HEK293 (cell line): Measurements from ENCODE around the gene BRCA2.

ENCODE experiments used
- CTCF ChIA-PET: fragments of 350-600 bp; formaldehyde crosslinking; extraction: SDS; loops from one replicate; lab custom pipeline; 2021; ENCODE audit warnings: antibody characterized with exemption; lab: Yijun Ruan, JAX
- POLR2A ChIA-PET: fragments of 300-600 bp; formaldehyde crosslinking; extraction: SDS; loops from one replicate; lab custom pipeline; 2020; ENCODE audit warnings: antibody characterized with exemption, inconsistent platforms; lab: Yijun Ruan, JAX
- H3K27ac ChIP-seq: fragments of 200-500 bp; sonication (Bioruptor generic); 2 replicates; pipeline ENCODE4 v1.5.1; 2014; ENCODE audit warnings: low read depth, low read length, control low read depth, inconsistent platforms; ENCODE audit errors: extremely low read depth
- H3K36me3 ChIP-seq, 2 experiments: fragments of 200-500 bp in 1 of 2; sonication (Bioruptor generic) in 1 of 2; 1 replicate in 1 of 2; 2 replicates in 1 of 2; pipeline ENCODE4 v1.5.1; 2014 to 2017; ENCODE audit warnings: inconsistent platforms in 2 of 2, low read length in 2 of 2; ENCODE audit not compliant: control insufficient read depth in 2 of 2, insufficient read depth in 1 of 2
- H3K4me1 ChIP-seq: fragments of 200-500 bp; sonication (Bioruptor generic); 2 replicates; pipeline ENCODE4 v1.5.1; 2014; ENCODE audit warnings: mild to moderate bottlenecking, low read length, inconsistent platforms; ENCODE audit not compliant: control insufficient read depth, insufficient read depth
- H3K4me3 ChIP-seq: 2 replicates; pipeline ENCODE4 v1.5.1; 2011; ENCODE audit warnings: low read depth, mild to moderate bottlenecking, control low read depth, low read length, moderate library complexity
- H3K9me3 ChIP-seq: fragments of 200-500 bp; sonication (Bioruptor generic); 2 replicates; pipeline ENCODE4 v1.5.1; 2014; ENCODE audit warnings: low read depth, low read length, inconsistent platforms; ENCODE audit not compliant: control insufficient read depth, insufficient read depth
- EGR2 ChIP-seq: fragments of 450-650 bp; formaldehyde crosslinking; IDR thresholded peaks from 2 replicates; pipeline ENCODE4 v1.5.1; 2016; ENCODE audit warnings: low read depth, missing biosample characterization, missing genetic modification characterization
- GFI1B ChIP-seq: fragments of 450-650 bp; formaldehyde crosslinking; IDR thresholded peaks from 2 replicates; pipeline ENCODE4 v1.5.1; 2016; ENCODE audit warnings: missing biosample characterization, missing genetic modification characterization
- GLI2 ChIP-seq: fragments of 450-650 bp; formaldehyde crosslinking; IDR thresholded peaks from 2 replicates; pipeline ENCODE4; 2017; ENCODE audit warnings: missing biosample characterization, missing genetic modification characterization, low read depth, borderline replicate concordance
- KLF9 ChIP-seq: fragments of 450-650 bp; formaldehyde crosslinking; IDR thresholded peaks from 2 replicates; pipeline ENCODE4 v1.5.1; 2016; ENCODE audit warnings: missing biosample characterization, missing genetic modification characterization, low read depth
- PRDM4 ChIP-seq: fragments of 450-650 bp; formaldehyde crosslinking; IDR thresholded peaks from 2 replicates; pipeline ENCODE4 v1.5.1; 2017; ENCODE audit warnings: missing biosample characterization, missing genetic modification characterization
- RBAK ChIP-seq: fragments of 450-650 bp; formaldehyde crosslinking; IDR thresholded peaks from 2 replicates; pipeline ENCODE4 v1.5.1; 2016; ENCODE audit warnings: missing biosample characterization, missing genetic modification characterization
- ZFHX2 ChIP-seq: fragments of 450-650 bp; formaldehyde crosslinking; conservative IDR thresholded peaks from 2 replicates; pipeline ENCODE4 v1.5.1; 2016; ENCODE audit warnings: missing biosample characterization, missing genetic modification characterization
- ZFP37 ChIP-seq: fragments of 450-650 bp; formaldehyde crosslinking; IDR thresholded peaks from 2 replicates; pipeline ENCODE4 v1.5.1; 2016; ENCODE audit warnings: missing biosample characterization, missing genetic modification characterization
- ZNF121 ChIP-seq: fragments of 450-650 bp; formaldehyde crosslinking; IDR thresholded peaks from 2 replicates; pipeline ENCODE4 v1.5.1; 2016; ENCODE audit warnings: missing biosample characterization, missing genetic modification characterization
- ZNF155 ChIP-seq: fragments of 450-650 bp; formaldehyde crosslinking; IDR thresholded peaks from 2 replicates; pipeline ENCODE4 v1.5.1; 2016; ENCODE audit warnings: missing biosample characterization, missing genetic modification characterization
- ZNF169 ChIP-seq: fragments of 450-650 bp; formaldehyde crosslinking; IDR thresholded peaks from 2 replicates; pipeline ENCODE4 v1.5.1; 2016; ENCODE audit warnings: missing biosample characterization, missing genetic modification characterization
- ZNF335 ChIP-seq: fragments of 450-650 bp; formaldehyde crosslinking; conservative IDR thresholded peaks from 2 replicates; pipeline ENCODE4 v1.5.1; 2016; ENCODE audit warnings: missing biosample characterization, missing genetic modification characterization
- ZNF501 ChIP-seq: fragments of 450-650 bp; formaldehyde crosslinking; IDR thresholded peaks from 2 replicates; pipeline ENCODE4 v1.5.1; 2016; ENCODE audit warnings: missing biosample characterization, missing genetic modification characterization
- ZNF558 ChIP-seq: fragments of 450-650 bp; formaldehyde crosslinking; IDR thresholded peaks from 2 replicates; pipeline ENCODE4 v1.5.1; 2016; ENCODE audit warnings: missing biosample characterization, missing genetic modification characterization
- ZNF677 ChIP-seq: fragments of 450-650 bp; IDR thresholded peaks from 2 replicates; pipeline ENCODE4 v1.5.0; 2018; ENCODE audit warnings: missing biosample characterization, mild to moderate bottlenecking, missing genetic modification characterization, moderate library complexity
- ZSCAN5A ChIP-seq: fragments of 450-650 bp; formaldehyde crosslinking; IDR thresholded peaks from 2 replicates; pipeline ENCODE4 v1.5.1; 2016; ENCODE audit warnings: missing biosample characterization, missing genetic modification characterization
- TF ChIP-seq, protein P1 (sequence below): fragments of 450-650 bp; formaldehyde crosslinking; IDR thresholded peaks from 2 replicates; pipeline ENCODE4 v1.5.1; 2016; ENCODE audit warnings: missing biosample characterization, missing genetic modification characterization
- TF ChIP-seq, protein P2 (sequence below): fragments of 450-650 bp; formaldehyde crosslinking; IDR thresholded peaks from 2 replicates; pipeline ENCODE4 v1.5.1; 2016; ENCODE audit warnings: missing biosample characterization, missing genetic modification characterization

Gene BRCA2

GRCh38 chr13:32311188-32311897, 4.0 kb upstream of the BRCA2 start (continued):
- TF ChIP-seq, protein P1, sequence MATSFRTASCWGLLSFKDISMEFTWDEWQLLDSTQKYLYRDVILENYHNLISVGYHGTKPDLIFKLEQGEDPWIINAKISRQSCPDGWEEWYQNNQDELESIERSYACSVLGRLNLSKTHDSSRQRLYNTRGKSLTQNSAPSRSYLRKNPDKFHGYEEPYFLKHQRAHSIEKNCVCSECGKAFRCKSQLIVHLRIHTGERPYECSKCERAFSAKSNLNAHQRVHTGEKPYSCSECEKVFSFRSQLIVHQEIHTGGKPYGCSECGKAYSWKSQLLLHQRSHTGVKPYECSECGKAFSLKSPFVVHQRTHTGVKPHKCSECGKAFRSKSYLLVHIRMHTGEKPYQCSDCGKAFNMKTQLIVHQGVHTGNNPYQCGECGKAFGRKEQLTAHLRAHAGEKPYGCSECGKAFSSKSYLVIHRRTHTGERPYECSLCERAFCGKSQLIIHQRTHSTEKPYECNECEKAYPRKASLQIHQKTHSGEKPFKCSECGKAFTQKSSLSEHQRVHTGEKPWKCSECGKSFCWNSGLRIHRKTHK = no peak
- TF ChIP-seq GFI1B (tag by site-specific recombination) (no peak), EGR2 (tag by site-specific recombination) (no peak), ZNF121 (tag by site-specific recombination) (no peak)

- CTCF ChIA-PET = interaction anchor here (1.1 to 2.5 kb wide), 4 partner anchors 13 to 405 kb away, joined by 3 to 8 read pairs (median 6); no protein-coding TSS in a partner anchor
- peak overlapping the region; percentile 81 for H3K4me3 ChIP-seq
- TF ChIP-seq ZNF558 = no peak
- no peak for TF ChIP-seq ZFP37 (tag by site-specific recombination)
- TF ChIP-seq ZNF335 (tag by site-specific recombination) = 0 out of 2 replicates have a peak, but pooled peaks have one; percentile 15
- TF ChIP-seq ZNF677 = no peak
- no peak for TF ChIP-seq GLI2 (tag by site-specific recombination)
- TF ChIP-seq RBAK (tag by site-specific recombination) = no peak
- TF ChIP-seq ZNF169 = no peak
- no peak for TF ChIP-seq GFI1B (tag by site-specific recombination)
- TF ChIP-seq ZNF155 (tag by site-specific recombination) = no peak
- no peak for TF ChIP-seq ZNF501
- TF ChIP-seq ZSCAN5A (tag by site-specific recombination) = no peak
- TF ChIP-seq, protein P2, sequence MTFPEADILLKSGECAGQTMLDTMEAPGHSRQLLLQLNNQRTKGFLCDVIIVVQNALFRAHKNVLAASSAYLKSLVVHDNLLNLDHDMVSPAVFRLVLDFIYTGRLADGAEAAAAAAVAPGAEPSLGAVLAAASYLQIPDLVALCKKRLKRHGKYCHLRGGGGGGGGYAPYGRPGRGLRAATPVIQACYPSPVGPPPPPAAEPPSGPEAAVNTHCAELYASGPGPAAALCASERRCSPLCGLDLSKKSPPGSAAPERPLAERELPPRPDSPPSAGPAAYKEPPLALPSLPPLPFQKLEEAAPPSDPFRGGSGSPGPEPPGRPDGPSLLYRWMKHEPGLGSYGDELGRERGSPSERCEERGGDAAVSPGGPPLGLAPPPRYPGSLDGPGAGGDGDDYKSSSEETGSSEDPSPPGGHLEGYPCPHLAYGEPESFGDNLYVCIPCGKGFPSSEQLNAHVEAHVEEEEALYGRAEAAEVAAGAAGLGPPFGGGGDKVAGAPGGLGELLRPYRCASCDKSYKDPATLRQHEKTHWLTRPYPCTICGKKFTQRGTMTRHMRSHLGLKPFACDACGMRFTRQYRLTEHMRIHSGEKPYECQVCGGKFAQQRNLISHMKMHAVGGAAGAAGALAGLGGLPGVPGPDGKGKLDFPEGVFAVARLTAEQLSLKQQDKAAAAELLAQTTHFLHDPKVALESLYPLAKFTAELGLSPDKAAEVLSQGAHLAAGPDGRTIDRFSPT = no peak
- TF ChIP-seq EGR2 (tag by site-specific recombination) = 0 out of 2 replicates have a peak, but pooled peaks have one; percentile 5
- TF ChIP-seq KLF9 (tag by site-specific recombination) = peak; percentile 32; the same call in 1 of the 2 replicates
- no peak for TF ChIP-seq PRDM4 (tag by site-specific recombination)
- TF ChIP-seq ZFHX2 (tag by site-specific recombination) = no peak
- TF ChIP-seq, all 188 proteins: peak for 3
- peak overlapping the region; percentile 96 for H3K27ac ChIP-seq
- H3K9me3 ChIP-seq = no peaks in the 10 kb centered on the region
- POLR2A ChIA-PET = interaction anchor here (0.7 to 1.9 kb wide), 11 partner anchors 9 to 941 kb away, joined by 3 to 7 read pairs (median 3); no protein-coding TSS in a partner anchor
- H3K36me3 ChIP-seq = peaks cover 3 to 7% of the 10 kb centered on the region in 2 experiments; a peak in 2 of 3 replicates
- no peaks in the 10 kb centered on the region for H3K4me1 ChIP-seq
These were observed 754 bp upstream of the BRCA2 start for GRCh38 chr13:32314271-32315237.
